Transverse colon (tissue), 4 donors: Measurements from ENCODE around the gene PARP1. TPM values are rescaled to one million over a fixed set of nuclear protein-coding genes. Genes with fewer than 3 reads are reported as not detected.
A peak's percentile ranks its signal among the peaks of the same experiment; 100 is the strongest.

Experiments
- DNase-seq: peaks from one replicate; pipeline ENCODE4 v3.0.0-alpha.2; 2019
- H3K27ac ChIP-seq, 4 donors: fragments of 200-600 bp; sonication (generic); 2 replicates each; pipeline ENCODE4 v1.5.1; 2016 to 2018; ENCODE audit warnings: inconsistent platforms in 4 of 4
- H3K27me3 ChIP-seq: fragments of 200-600 bp; sonication (generic); 2 replicates; pipeline ENCODE4 v1.5.1; 2017; ENCODE audit warnings: inconsistent platforms
- H3K36me3 ChIP-seq, 4 donors: fragments of 200-600 bp; sonication (generic); 2 replicates each; pipeline ENCODE4 v1.5.1; 2017 to 2019; ENCODE audit warnings: inconsistent platforms in 4 of 4
- H3K4me1 ChIP-seq, 4 donors: fragments of 200-600 bp; sonication (generic); 2 replicates each; pipeline ENCODE4 v1.5.1; 2017 to 2020; ENCODE audit warnings: inconsistent platforms in 4 of 4
- H3K4me3 ChIP-seq, 4 donors: fragments of 200-600 bp; sonication (generic); 1 replicate in 1 of 4; 2 replicates in 3 of 4; pipeline versions ENCODE4 v1.5.1 to v1.6.1; 2017 to 2019; ENCODE audit warnings: inconsistent platforms in 4 of 4
- H3K9me3 ChIP-seq, 2 donors: fragments of 200-600 bp; sonication (generic); 2 replicates each; pipeline ENCODE4 v1.5.1; 2017 to 2019; ENCODE audit warnings: inconsistent platforms in 2 of 2
- CTCF ChIP-seq, 5 experiments: fragments of 200-600 bp in 3 of 5; fragments of 450-650 bp in 2 of 5; sonication (generic) in 3 of 5; IDR thresholded peaks; 1 replicate in 2 of 5; 2 replicates in 3 of 5; pipeline ENCODE4 v1.5.1; 2016 to 2017; ENCODE audit warnings: antibody characterized with exemption in 5 of 5, inconsistent platforms in 3 of 5, mild to moderate bottlenecking in 2 of 5, moderate library complexity in 1 of 5
- EP300 ChIP-seq: sonication (generic); formaldehyde crosslinking; IDR thresholded peaks from one replicate; pipeline ENCODE4 v1.6.1; 2017; ENCODE audit warnings: antibody characterized with exemption, low read depth
- POLR2A ChIP-seq: fragments of 450-650 bp; IDR thresholded peaks from one replicate; pipeline ENCODE4 v1.6.1; 2016; ENCODE audit warnings: antibody characterized with exemption, mild to moderate bottlenecking, moderate library complexity
- POLR2AphosphoS5 ChIP-seq, 3 donors: sonication (generic); formaldehyde crosslinking; IDR thresholded peaks; one replicate each; pipeline ENCODE4 v1.6.1; 2016; ENCODE audit warnings: antibody characterized with exemption in 3 of 3
- WGBS, 2 donors: methylation state at CpG; one replicate each; pipeline ENCODE4 v1.1.5; 2018; ENCODE audit warnings: low coverage in 1 of 2; 5-methylcytosine and 5-hydroxymethylcytosine counted together
- in situ Hi-C, 4 donors: fragments of 200-750 bp; cut with MboI; loops; one replicate each; pipeline versions ENCODE4 v1.15.0 to v1.15.1; 2017; ENCODE audit warnings: low sequenced_read_pairs in 3 of 4, low pct_ligation_motif_present in 1 of 4, low pct_unique_long_range_greater_than_20kb in 1 of 4
- intact Hi-C: fragments of 100-400 bp; cut with DNase I; formaldehyde crosslinking; loops from one replicate; pipeline ENCODE4 v1.15.1; 2023; ENCODE audit warnings: low total_unique reads
- total RNA-seq, 4 donors: library from RNA; depleted of rRNA; stranded (reverse); fragments of >200 nt; gene quantifications; one replicate each; pipeline ENCODE4 v1.1.0, GENCODE V29; 2016

The PARP1 gene
- total RNA-seq, 4 donors from 2014 or later = 23.2 to 74.4 (median 38.0) TPM

- TF ChIP-seq POLR2AphosphoS5 (IDR thresholded peaks at IDR 0.05) (no peak), POLR2A (no peak), CTCF (IDR thresholded peaks at IDR 0.05) (no peak), EP300 (no peak)
- H3K36me3 ChIP-seq = no peaks in the 10 kb centered on the region
- intact Hi-C loops (no loop called here), in situ Hi-C loops (no loop called here)
- H3K9me3 ChIP-seq = no peaks in the 10 kb centered on the region
- no peak for DNase-seq
- 82 to 100% methylated on average over 1 to 3 of the region's 3 CpGs for WGBS, 2 donors
- no peak overlapping the region for H3K4me3 ChIP-seq
- peaks cover 0 to 13% (median 10%) of the 10 kb centered on the region in 4 donors for H3K4me1 ChIP-seq
- no peak overlapping the region for H3K27ac ChIP-seq
- no peaks in the 10 kb centered on the region for H3K27me3 ChIP-seq
These were observed 56.2 kb downstream of the PARP1 start for GRCh38 chr1:226351709-226352108.

GRCh38 chr1:226350519-226350865 lies 57.4 kb downstream of the PARP1 start:
- Histone ChIP-seq H3K27me3 (no peaks in the 10 kb centered on the region), H3K4me3 (no peak overlapping the region), H3K4me1 (peaks cover 0 to 13% (median 10%) of the 10 kb centered on the region in 4 donors), H3K9me3 (no peaks in the 10 kb centered on the region), H3K27ac (peak overlapping the region in 3 of 4 donors; percentile 17 to 61 (median 30)), H3K36me3 (no peaks in the 10 kb centered on the region)
- intact Hi-C loops (no loop called here), in situ Hi-C loops (no loop called here)
- 26 to 66% methylated on average over 3 to 9 of the region's 9 CpGs for WGBS, 2 donors
- TF ChIP-seq POLR2A = no peak
- no peak for TF ChIP-seq POLR2AphosphoS5 (IDR thresholded peaks at IDR 0.05)
- TF ChIP-seq CTCF (IDR thresholded peaks at IDR 0.05) = no peak
- no peak for TF ChIP-seq EP300
- DNase-seq = no peak

- 43 to 50% methylated on average over 8 to 18 of the region's 18 CpGs for WGBS, 2 donors
- Histone ChIP-seq H3K4me1 (peaks cover 0 to 13% (median 10%) of the 10 kb centered on the region in 4 donors), H3K27ac (peak overlapping the region in 3 of 4 donors; percentile 17 to 61 (median 30)), H3K36me3 (no peaks in the 10 kb centered on the region), H3K9me3 (no peaks in the 10 kb centered on the region), H3K27me3 (no peaks in the 10 kb centered on the region), H3K4me3 (no peak overlapping the region)
- in situ Hi-C loops = loop anchor here in 1 of 4 donors (25.0 kb wide), 1 partner anchor 138 kb away; the partner anchor contains the start of gene MIXL1
- intact Hi-C loops = no loop called here
- DNase-seq = no peak
- TF ChIP-seq POLR2AphosphoS5 (IDR thresholded peaks at IDR 0.05) = no peak
- TF ChIP-seq EP300 = no peak
- TF ChIP-seq POLR2A = no peak
- TF ChIP-seq CTCF (IDR thresholded peaks at IDR 0.05) = no peak
These were observed 57.9 kb downstream of the PARP1 start for GRCh38 chr1:226349801-226350518.

- intact Hi-C loops = no loop called here
- TF ChIP-seq CTCF (IDR thresholded peaks at IDR 0.05) (no peak), POLR2AphosphoS5 (IDR thresholded peaks at IDR 0.05) (no peak), EP300 (no peak), POLR2A (no peak)
- Histone ChIP-seq H3K27me3 (no peaks in the 10 kb centered on the region), H3K4me1 (peaks cover 0 to 13% (median 10%) of the 10 kb centered on the region in 4 donors), H3K9me3 (no peaks in the 10 kb centered on the region), H3K4me3 (no peak overlapping the region), H3K36me3 (no peaks in the 10 kb centered on the region), H3K27ac (no peak overlapping the region)
- WGBS, 2 donors = 93% methylated on average over 8 of the region's 11 CpGs; no CpG with 5 or more reads in 1 of the 2 donors
- no peak for DNase-seq
- in situ Hi-C loops = loop anchor here in 1 of 4 donors (25.0 kb wide), 1 partner anchor 137 kb away; the partner anchor contains the start of gene MIXL1
These were observed 58.8 kb downstream of the PARP1 start for GRCh38 chr1:226349081-226349480.
